Sigmoid colon (tissue), 7 donors: ENCODE data around the gene SND1. TPM values are rescaled to one million over a fixed set of nuclear protein-coding genes. Genes with fewer than 3 reads are reported as not detected.

Source experiments
- DNase-seq: peaks from one replicate; pipeline ENCODE4 v3.0.0-alpha.2; 2019
- H3K27ac ChIP-seq, 4 donors: fragments of 200-600 bp; sonication (generic); one replicate each; pipeline ENCODE4 v1.5.1; 2016 to 2019; ENCODE audit warnings: mild to moderate bottlenecking in 1 of 4
- H3K27me3 ChIP-seq, 3 donors: fragments of 200-600 bp; sonication (generic); one replicate each; pipeline ENCODE4 v1.5.1; 2019; ENCODE audit warnings: mild to moderate bottlenecking in 1 of 3
- H3K36me3 ChIP-seq, 4 donors: fragments of 200-600 bp; sonication (generic); one replicate each; pipeline ENCODE4 v1.5.1; 2016 to 2019
- H3K4me1 ChIP-seq, 4 donors: fragments of 200-600 bp; sonication (generic); one replicate each; pipeline ENCODE4 v1.5.1; 2017 to 2019
- H3K4me3 ChIP-seq, 4 donors: fragments of 200-600 bp; sonication (generic); one replicate each; pipeline ENCODE4 v1.5.1; 2017 to 2019; ENCODE audit warnings: mild to moderate bottlenecking in 2 of 4, moderate library complexity in 1 of 4
- H3K9me3 ChIP-seq, 4 donors: fragments of 200-600 bp in 3 of 4; sonication (generic) in 3 of 4; one replicate each; pipeline versions ENCODE4 v1.5.1 to v1.6.1; 2013 to 2019
- EP300 ChIP-seq, 4 donors: sonication (generic); formaldehyde crosslinking; IDR thresholded peaks; one replicate each; pipeline ENCODE4 v1.6.1; 2017; ENCODE audit warnings: antibody characterized with exemption in 4 of 4
- POLR2A ChIP-seq, 2 donors: fragments of 450-650 bp; IDR thresholded peaks; one replicate each; pipeline ENCODE4 v1.6.1; 2016; ENCODE audit warnings: antibody characterized with exemption in 2 of 2, mild to moderate bottlenecking in 2 of 2, moderate library complexity in 2 of 2
- POLR2AphosphoS5 ChIP-seq, 4 donors: sonication (generic); formaldehyde crosslinking; IDR thresholded peaks; one replicate each; pipeline ENCODE4 v1.6.1; 2017; ENCODE audit warnings: antibody characterized with exemption in 4 of 4
- WGBS, 2 donors: extraction: QIAGEN DNeasy Blood & Tissue Kit; methylation state at CpG; one replicate each; pipeline ENCODE4 v1.1.7; 2013; 5-methylcytosine and 5-hydroxymethylcytosine counted together
- intact Hi-C: fragments of 100-400 bp; cut with DNase I; formaldehyde crosslinking; loops from one replicate; pipeline ENCODE4 v1.15.1; 2023
- polyA plus RNA-seq, 3 donors: library from polyadenylated mRNA; stranded (reverse); fragments of 200-250 nt; gene quantifications; one replicate each; pipeline ENCODE4 v1.2.3, GENCODE V29; 2013
- total RNA-seq, 4 donors: library from RNA; depleted of rRNA; stranded (reverse); fragments of >200 nt; gene quantifications; one replicate each; pipeline ENCODE4 v1.1.0, GENCODE V29; 2016
- TF ChIP-seq, protein P1 (sequence below), 4 experiments: fragments of 450-650 bp in 3 of 4; fragments of 200-600 bp in 1 of 4; IDR thresholded peaks; one replicate each; pipeline ENCODE4 v1.5.1; 2016 to 2019; ENCODE audit warnings: antibody characterized with exemption in 4 of 4, mild to moderate bottlenecking in 3 of 4, moderate library complexity in 2 of 4
- donor health status: healthy with polysubstance abuse.
- donor health status: Bipolar disorder and iron deficiency.
- donor health status: healthy.

SND1 gene
- total and polyA plus RNA-seq, 7 donors = 30.6 to 93.4 (median 71.3) TPM

DNA sequence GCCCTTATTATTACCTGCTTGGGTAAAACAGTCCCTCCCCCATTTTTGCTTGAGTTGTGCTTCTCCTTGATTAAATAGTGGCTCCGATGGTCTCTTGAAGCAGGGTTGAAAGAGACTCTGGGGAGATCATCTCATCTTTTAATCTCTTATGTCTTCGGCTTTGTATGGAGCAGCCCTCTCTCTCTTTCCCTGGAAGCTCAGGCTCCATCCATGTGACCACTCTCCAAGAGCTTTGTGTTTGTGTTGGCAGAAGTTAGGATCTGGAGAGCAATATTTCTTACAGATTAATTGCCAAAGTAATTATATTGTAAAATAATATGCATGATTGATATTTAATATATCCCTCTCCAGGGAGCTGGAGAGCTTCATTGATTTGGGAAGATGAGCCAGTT lies 302.4 kb downstream of the SND1 start:
- H3K36me3 ChIP-seq = no peaks in the 10 kb centered on the region
- H3K4me1 ChIP-seq = peaks cover 0 to 47% (median 29%) of the 10 kb centered on the region in 4 donors
- intact Hi-C loops = no loop called here
- no peak for DNase-seq
- peak overlapping the region in 3 of 4 donors; percentile 28 to 76 (median 73) for H3K27ac ChIP-seq
- no peaks in the 10 kb centered on the region for H3K9me3 ChIP-seq
- H3K27me3 ChIP-seq = no peaks in the 10 kb centered on the region
- H3K4me3 ChIP-seq = no peak overlapping the region
- TF ChIP-seq POLR2AphosphoS5 (IDR thresholded peaks at IDR 0.05) (no peak), EP300 (IDR thresholded peaks at IDR 0.05) (peak in 1 of 4 donors; percentile 8)
- 85 to 94% methylated on average over 2 of the region's 2 CpGs for WGBS, 2 donors

DNA sequence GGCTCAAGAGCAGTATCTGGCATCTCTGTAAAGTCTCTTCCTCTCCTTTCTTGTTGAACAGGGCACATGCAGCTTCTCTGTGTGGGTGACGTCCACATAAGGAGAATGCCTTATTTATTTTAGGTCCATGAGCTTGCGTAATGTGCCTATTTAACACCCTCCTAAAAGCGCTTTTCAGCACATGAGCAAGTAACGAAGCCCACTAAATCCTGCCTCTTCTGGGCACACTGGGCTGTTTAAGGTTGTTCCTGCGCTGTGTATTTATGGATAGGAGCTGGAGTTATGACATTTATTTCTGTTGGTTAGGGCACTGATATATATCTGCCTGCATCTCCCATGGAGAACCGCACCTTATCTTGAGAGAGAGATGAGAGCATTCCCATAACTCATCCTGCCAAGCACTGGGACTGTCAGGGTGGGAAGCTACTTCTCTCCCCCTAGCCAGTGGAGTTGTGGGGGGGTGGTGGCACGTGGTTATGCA lies 303.1 kb downstream of the SND1 start:
- no peak overlapping the region for H3K4me3 ChIP-seq
- DNase-seq = peak; percentile 86
- H3K4me1 ChIP-seq = peaks cover 0 to 39% (median 22%) of the 10 kb centered on the region in 4 donors
- H3K27ac ChIP-seq = peak overlapping the region in 3 of 4 donors; percentile 28 to 76 (median 73)
- H3K27me3 ChIP-seq = no peaks in the 10 kb centered on the region
- intact Hi-C loops = loop anchor here (1.0 to 5.0 kb wide), 3 partner anchors 77 to 368 kb away; partner anchors contain the start of genes ARF5, GCC1 and LRRC4
- peak; percentile 90 to 91 (median 90) for TF ChIP-seq POLR2AphosphoS5 (IDR thresholded peaks at IDR 0.05)
- TF ChIP-seq POLR2A (IDR thresholded peaks at IDR 0.05) = no peak
- TF ChIP-seq, protein P1, sequence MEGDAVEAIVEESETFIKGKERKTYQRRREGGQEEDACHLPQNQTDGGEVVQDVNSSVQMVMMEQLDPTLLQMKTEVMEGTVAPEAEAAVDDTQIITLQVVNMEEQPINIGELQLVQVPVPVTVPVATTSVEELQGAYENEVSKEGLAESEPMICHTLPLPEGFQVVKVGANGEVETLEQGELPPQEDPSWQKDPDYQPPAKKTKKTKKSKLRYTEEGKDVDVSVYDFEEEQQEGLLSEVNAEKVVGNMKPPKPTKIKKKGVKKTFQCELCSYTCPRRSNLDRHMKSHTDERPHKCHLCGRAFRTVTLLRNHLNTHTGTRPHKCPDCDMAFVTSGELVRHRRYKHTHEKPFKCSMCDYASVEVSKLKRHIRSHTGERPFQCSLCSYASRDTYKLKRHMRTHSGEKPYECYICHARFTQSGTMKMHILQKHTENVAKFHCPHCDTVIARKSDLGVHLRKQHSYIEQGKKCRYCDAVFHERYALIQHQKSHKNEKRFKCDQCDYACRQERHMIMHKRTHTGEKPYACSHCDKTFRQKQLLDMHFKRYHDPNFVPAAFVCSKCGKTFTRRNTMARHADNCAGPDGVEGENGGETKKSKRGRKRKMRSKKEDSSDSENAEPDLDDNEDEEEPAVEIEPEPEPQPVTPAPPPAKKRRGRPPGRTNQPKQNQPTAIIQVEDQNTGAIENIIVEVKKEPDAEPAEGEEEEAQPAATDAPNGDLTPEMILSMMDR (IDR thresholded peaks at IDR 0.05) = no peak
- peak; percentile 90 to 97 (median 92) for TF ChIP-seq EP300 (IDR thresholded peaks at IDR 0.05)
- H3K36me3 ChIP-seq = no peaks in the 10 kb centered on the region
- 87 to 89% methylated on average over 7 of the region's 7 CpGs for whole genome bisulfite sequencing, 2 donors
- H3K9me3 ChIP-seq = no peaks in the 10 kb centered on the region

DNA sequence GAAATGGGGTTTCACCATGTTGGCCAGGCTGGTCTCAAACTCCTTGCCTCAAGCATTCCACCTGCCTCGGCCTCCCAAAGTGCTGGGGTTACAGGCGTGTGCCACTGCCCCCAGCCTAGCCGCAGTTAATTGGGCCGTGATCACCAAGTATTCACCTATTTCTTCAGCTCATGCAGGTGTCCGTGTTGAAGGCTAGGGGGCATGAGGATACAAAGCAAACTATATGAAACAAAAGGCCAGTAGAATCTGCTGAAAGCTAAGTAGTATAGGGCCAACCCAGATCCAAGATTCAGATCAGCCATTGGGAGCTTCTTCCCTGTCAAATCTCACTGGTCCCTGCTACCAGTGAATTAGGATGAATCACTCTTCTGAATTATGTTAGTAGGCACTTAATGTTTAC lies 305.9 kb downstream of the SND1 start:
- H3K27ac ChIP-seq = no peak overlapping the region
- no peaks in the 10 kb centered on the region for H3K9me3 ChIP-seq
- H3K36me3 ChIP-seq = no peaks in the 10 kb centered on the region
- no peaks in the 10 kb centered on the region for H3K27me3 ChIP-seq
- no peak overlapping the region for H3K4me3 ChIP-seq
- intact Hi-C loops = loop anchor here (5.0 kb wide), 2 partner anchors 74 to 371 kb away; partner anchors contain the start of genes ARF5, GCC1 and LRRC4
- DNase-seq = no peak
- TF ChIP-seq POLR2AphosphoS5 (IDR thresholded peaks at IDR 0.05) (no peak), POLR2A (IDR thresholded peaks at IDR 0.05) (no peak), EP300 (IDR thresholded peaks at IDR 0.05) (no peak)
- TF ChIP-seq, protein P1 (IDR thresholded peaks at IDR 0.05) = no peak
- 86% methylated on average over 5 of the region's 5 CpGs for WGBS, 2 donors
- peaks cover 0 to 34% (median 19%) of the 10 kb centered on the region in 4 donors for H3K4me1 ChIP-seq

DNA sequence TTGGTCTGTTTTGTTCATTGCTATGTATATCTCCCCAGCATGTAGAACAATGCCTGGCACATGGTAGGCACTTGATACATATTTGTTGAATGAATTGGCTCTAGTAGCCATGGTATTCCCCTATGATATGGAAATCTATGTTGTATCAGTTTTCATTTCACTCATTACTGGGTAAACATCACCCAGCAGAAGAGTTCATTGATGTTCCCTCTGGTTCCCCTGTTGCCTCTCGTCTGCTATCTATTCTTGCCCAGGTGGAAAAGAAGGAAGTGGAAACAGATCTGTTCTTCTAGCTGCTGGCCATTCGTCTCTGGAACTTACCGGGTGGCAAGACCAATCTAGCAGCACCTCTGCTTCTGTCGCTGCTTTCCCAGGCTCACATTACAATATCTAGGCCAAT lies 307.8 kb downstream of the SND1 start:
- TF ChIP-seq POLR2AphosphoS5 (IDR thresholded peaks at IDR 0.05) (no peak), POLR2A (IDR thresholded peaks at IDR 0.05) (no peak), EP300 (IDR thresholded peaks at IDR 0.05) (no peak)
- TF ChIP-seq, protein P1 (IDR thresholded peaks at IDR 0.05) = no peak
- Histone ChIP-seq H3K36me3 (no peaks in the 10 kb centered on the region), H3K4me1 (peaks cover 0 to 22% (median 5%) of the 10 kb centered on the region in 4 donors), H3K27ac (no peak overlapping the region), H3K4me3 (no peak overlapping the region), H3K9me3 (no peaks in the 10 kb centered on the region), H3K27me3 (no peaks in the 10 kb centered on the region)
- intact Hi-C loops = loop anchor here (5.0 kb wide), 2 partner anchors 73 to 372 kb away; partner anchors contain the start of genes ARF5, GCC1 and LRRC4
- DNase-seq = no peak
- WGBS, 2 donors = 89 to 96% methylated on average over 4 of the region's 4 CpGs

DNA sequence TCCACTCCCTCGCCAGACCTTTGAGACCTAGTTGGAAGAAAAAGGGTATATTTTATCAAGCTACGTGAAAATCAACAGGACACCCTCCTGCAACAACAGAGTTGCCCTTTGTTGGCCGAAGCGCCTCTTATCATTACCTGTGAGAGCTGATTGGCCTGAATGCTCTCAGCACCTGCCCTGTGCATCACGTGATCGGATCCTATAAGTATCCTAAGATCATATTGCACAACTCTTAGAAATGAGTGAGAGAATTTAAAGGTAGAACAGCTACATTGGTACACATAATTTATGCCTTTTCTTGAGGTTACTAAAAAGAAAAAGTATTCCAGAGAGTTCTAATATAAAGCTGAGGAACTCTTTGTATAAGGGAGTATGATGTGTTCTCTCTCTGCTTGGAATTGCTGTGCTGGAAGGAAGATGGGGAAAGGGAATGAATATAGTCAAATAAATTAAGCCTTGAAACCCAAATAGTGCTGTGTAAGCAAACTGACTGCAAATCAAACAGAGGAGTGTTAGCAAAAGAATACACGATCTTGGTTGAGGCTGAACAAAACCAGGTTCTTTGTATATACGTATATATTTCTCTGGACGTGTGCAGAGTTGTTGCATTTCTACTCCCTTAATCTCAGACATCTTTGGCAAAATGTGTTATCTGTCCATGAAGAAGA lies 309.9 kb downstream of the SND1 start:
- TF ChIP-seq EP300 (IDR thresholded peaks at IDR 0.05) (no peak), POLR2AphosphoS5 (IDR thresholded peaks at IDR 0.05) (no peak), POLR2A (IDR thresholded peaks at IDR 0.05) (no peak)
- TF ChIP-seq, protein P1 (IDR thresholded peaks at IDR 0.05) = no peak
- Histone ChIP-seq H3K4me3 (no peak overlapping the region), H3K27ac (no peak overlapping the region), H3K9me3 (no peaks in the 10 kb centered on the region), H3K4me1 (peaks cover 0 to 10% (median 0%) of the 10 kb centered on the region in 4 donors), H3K36me3 (no peaks in the 10 kb centered on the region), H3K27me3 (no peaks in the 10 kb centered on the region)
- WGBS, 2 donors = 73 to 85% methylated on average over 9 of the region's 9 CpGs
- intact Hi-C loops = no loop called here
- DNase-seq = no peak
